ENCODE measurements around the gene YEATS4. TPM values are rescaled to one million over a fixed set of nuclear protein-coding genes. Genes with fewer than 3 reads are reported as not detected.

The YEATS4 gene
- total and polyA plus RNA-seq, 12 donors, result 5.6 to 57.9 (median 16.4) TPM

DNA sequence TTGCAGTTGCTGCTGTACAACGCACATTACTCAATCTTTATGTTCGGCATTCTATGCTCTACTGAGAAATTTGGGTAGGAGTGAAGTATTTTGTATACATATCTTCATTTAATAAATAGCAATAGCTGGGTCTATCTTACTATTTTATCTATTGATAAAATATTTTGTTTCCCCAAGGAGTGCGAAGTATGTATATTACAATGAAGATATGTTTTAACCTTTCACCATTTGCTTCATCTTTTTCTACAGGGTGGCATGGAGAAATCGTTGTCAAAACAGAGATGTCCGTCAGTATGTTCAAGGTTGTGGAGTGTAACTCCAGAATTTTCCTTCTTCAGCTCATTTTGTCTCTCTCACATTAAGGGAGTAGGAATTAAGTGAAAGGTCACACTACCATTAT, 6.6 kb upstream of the YEATS4 start:
- no peak overlapping the region for H3K27ac ChIP-seq
- H3K27me3 ChIP-seq, result no peaks in the 10 kb centered on the region
- no peaks in the 10 kb centered on the region for H3K36me3 ChIP-seq (replicated peaks in 1 of 2)
- intact Hi-C loops (cut with DNase I), result no loop called here
- WGBS, 4 donors, result 78 to 85% (median 84%) methylated on average over 5 of the region's 5 CpGs
- DNase-seq, result no peak
- H3K4me1 ChIP-seq (replicated peaks in 1 of 2), result peaks cover 0 to 2% of the 10 kb centered on the region in 2 donors
- no peaks in the 10 kb centered on the region for H3K9me3 ChIP-seq (replicated peaks in 1 of 3)
- TF ChIP-seq, protein P1, sequence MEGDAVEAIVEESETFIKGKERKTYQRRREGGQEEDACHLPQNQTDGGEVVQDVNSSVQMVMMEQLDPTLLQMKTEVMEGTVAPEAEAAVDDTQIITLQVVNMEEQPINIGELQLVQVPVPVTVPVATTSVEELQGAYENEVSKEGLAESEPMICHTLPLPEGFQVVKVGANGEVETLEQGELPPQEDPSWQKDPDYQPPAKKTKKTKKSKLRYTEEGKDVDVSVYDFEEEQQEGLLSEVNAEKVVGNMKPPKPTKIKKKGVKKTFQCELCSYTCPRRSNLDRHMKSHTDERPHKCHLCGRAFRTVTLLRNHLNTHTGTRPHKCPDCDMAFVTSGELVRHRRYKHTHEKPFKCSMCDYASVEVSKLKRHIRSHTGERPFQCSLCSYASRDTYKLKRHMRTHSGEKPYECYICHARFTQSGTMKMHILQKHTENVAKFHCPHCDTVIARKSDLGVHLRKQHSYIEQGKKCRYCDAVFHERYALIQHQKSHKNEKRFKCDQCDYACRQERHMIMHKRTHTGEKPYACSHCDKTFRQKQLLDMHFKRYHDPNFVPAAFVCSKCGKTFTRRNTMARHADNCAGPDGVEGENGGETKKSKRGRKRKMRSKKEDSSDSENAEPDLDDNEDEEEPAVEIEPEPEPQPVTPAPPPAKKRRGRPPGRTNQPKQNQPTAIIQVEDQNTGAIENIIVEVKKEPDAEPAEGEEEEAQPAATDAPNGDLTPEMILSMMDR (IDR thresholded peaks at IDR 0.05), result no peak
- TF ChIP-seq POLR2A (IDR thresholded peaks at IDR 0.05), result no peak
- no peak overlapping the region for H3K4me3 ChIP-seq

- WGBS, 4 donors, result 76 to 92% (median 81%) methylated on average over 1 of the region's 1 CpG
- no peaks in the 10 kb centered on the region for H3K36me3 ChIP-seq (replicated peaks in 1 of 2)
- DNase-seq, result no peak
- peaks cover 0 to 8% of the 10 kb centered on the region in 2 donors for H3K4me1 ChIP-seq (replicated peaks in 1 of 2)
- no peak overlapping the region for H3K4me3 ChIP-seq
- no peaks in the 10 kb centered on the region for H3K27me3 ChIP-seq
- TF ChIP-seq, protein P1 (IDR thresholded peaks at IDR 0.05), result no peak
- TF ChIP-seq POLR2A (IDR thresholded peaks at IDR 0.05), result no peak
- H3K27ac ChIP-seq, result no peak overlapping the region
- no peaks in the 10 kb centered on the region for H3K9me3 ChIP-seq (replicated peaks in 1 of 3)
- intact Hi-C loops (cut with DNase I), result no loop called here
Measured at GRCh38 chr12:69354172-69354555, 5.4 kb upstream of the YEATS4 start.

GRCh38 chr12:69354556-69355187, 4.9 kb upstream of the YEATS4 start:
- H3K27me3 ChIP-seq, result no peaks in the 10 kb centered on the region
- intact Hi-C loops (cut with DNase I), result loop anchor here in 1 of 2 donors (5.0 kb wide), 1 partner anchor 223 kb away; no protein-coding TSS in a partner anchor
- TF ChIP-seq POLR2A (IDR thresholded peaks at IDR 0.05), result no peak
- TF ChIP-seq, protein P1 (IDR thresholded peaks at IDR 0.05), result no peak
- no peak for DNase-seq
- no peak overlapping the region for H3K27ac ChIP-seq
- peaks cover 0 to 10% of the 10 kb centered on the region in 2 donors for H3K4me1 ChIP-seq (replicated peaks in 1 of 2)
- H3K4me3 ChIP-seq, result no peak overlapping the region
- H3K36me3 ChIP-seq (replicated peaks in 1 of 2), result no peaks in the 10 kb centered on the region
- 83 to 86% (median 85%) methylated on average over 1 of the region's 1 CpG for WGBS, 4 donors
- no peaks in the 10 kb centered on the region for H3K9me3 ChIP-seq (replicated peaks in 1 of 3)

DNA sequence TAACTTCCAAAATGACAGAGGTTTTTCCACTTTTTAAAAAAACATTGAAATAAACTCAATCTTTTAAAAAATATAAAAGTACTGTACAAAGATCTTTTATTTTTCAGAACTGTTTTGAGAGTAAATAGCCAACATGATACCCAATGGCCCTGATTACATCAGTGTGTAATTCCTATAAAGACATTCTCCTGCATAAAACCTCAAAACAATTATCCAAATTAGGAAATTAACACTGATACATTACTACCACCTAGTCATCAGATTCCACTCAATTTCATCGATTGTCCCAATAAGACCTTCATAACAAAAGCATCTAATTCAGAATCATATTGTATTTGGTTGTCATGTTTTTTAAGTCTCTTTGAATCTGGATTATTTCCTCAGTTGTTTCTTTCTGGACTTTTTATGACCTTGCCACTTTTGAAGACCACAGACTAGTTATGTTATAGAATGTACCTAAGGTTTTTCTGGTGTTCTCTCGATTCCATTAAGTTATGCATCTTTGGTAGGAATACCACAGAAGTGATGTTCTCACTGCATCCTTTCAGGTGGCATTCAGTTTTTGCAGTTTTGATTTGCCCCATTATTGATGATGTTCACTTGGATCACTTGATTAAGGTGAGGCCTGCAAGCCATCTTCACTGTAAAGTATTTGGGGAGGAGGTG, 4.0 kb upstream of the YEATS4 start:
- Histone ChIP-seq H3K4me1 (replicated peaks in 1 of 2) (peaks cover 3 to 13% of the 10 kb centered on the region in 2 donors), H3K4me3 (no peak overlapping the region), H3K27me3 (no peaks in the 10 kb centered on the region), H3K9me3 (replicated peaks in 1 of 3) (no peaks in the 10 kb centered on the region), H3K27ac (no peak overlapping the region), H3K36me3 (replicated peaks in 1 of 2) (no peaks in the 10 kb centered on the region)
- TF ChIP-seq, protein P1 (IDR thresholded peaks at IDR 0.05), result no peak
- no peak for TF ChIP-seq POLR2A (IDR thresholded peaks at IDR 0.05)
- no peak for DNase-seq
- intact Hi-C loops (cut with DNase I), result loop anchor here in 1 of 2 donors (5.0 kb wide), 1 partner anchor 222 kb away; no protein-coding TSS in a partner anchor
- WGBS, 4 donors, result 61 to 84% (median 64%) methylated on average over 2 of the region's 2 CpGs
